Activated CD8-positive, alpha-beta memory T cell treated with anti-CD3 and anti-CD28 coated beads for 24 hours (primary cell): Measurements from ENCODE around the gene SUGCT.

Experiments used
- DNase-seq: peaks from one replicate; pipeline ENCODE4 v3.0.0-alpha.2; 2020

The SUGCT gene

GRCh38 chr7:40701836-40702551 lies 567.2 kb downstream of the SUGCT start:
- no peak for DNase-seq

- no peak for DNase-seq
These were observed 569.4 kb downstream of the SUGCT start for GRCh38 chr7:40704172-40704571.

- DNase-seq: no peak
These were observed 572.0 kb downstream of the SUGCT start for GRCh38 chr7:40706829-40707228.

GRCh38 chr7:40709062-40709964 lies 574.5 kb downstream of the SUGCT start:
- DNase-seq: no peak

GRCh38 chr7:40711706-40712105 lies 576.9 kb downstream of the SUGCT start:
- DNase-seq: no peak

GRCh38 chr7:40714363-40715052 lies 579.7 kb downstream of the SUGCT start:
- no peak for DNase-seq

- no peak for DNase-seq
These were observed 580.2 kb downstream of the SUGCT start for GRCh38 chr7:40715053-40715430.

GRCh38 chr7:40716052-40716451 lies 581.2 kb downstream of the SUGCT start:
- DNase-seq: no peak

- no peak for DNase-seq
These were observed 582.4 kb downstream of the SUGCT start for GRCh38 chr7:40717242-40717641.

GRCh38 chr7:40720416-40720815 lies 585.6 kb downstream of the SUGCT start:
- no peak for DNase-seq

- DNase-seq: no peak
These were observed 586.6 kb downstream of the SUGCT start for GRCh38 chr7:40721342-40721949.

GRCh38 chr7:40722242-40722641 lies 587.4 kb downstream of the SUGCT start:
- no peak for DNase-seq

GRCh38 chr7:40723829-40724228 lies 589.0 kb downstream of the SUGCT start:
- no peak for DNase-seq

- DNase-seq: no peak
These were observed 591.8 kb downstream of the SUGCT start for GRCh38 chr7:40726559-40726958.

- no peak for DNase-seq
These were observed 598.3 kb downstream of the SUGCT start for GRCh38 chr7:40733114-40733513.

- DNase-seq: no peak
These were observed 598.8 kb downstream of the SUGCT start for GRCh38 chr7:40733578-40733977.

GRCh38 chr7:40739257-40739656 lies 604.5 kb downstream of the SUGCT start:
- DNase-seq: no peak

- no peak for DNase-seq
These were observed 607.5 kb downstream of the SUGCT start for GRCh38 chr7:40742270-40742669.

GRCh38 chr7:40746841-40747556 lies 612.2 kb downstream of the SUGCT start:
- DNase-seq: no peak

GRCh38 chr7:40747856-40748255 lies 613.1 kb downstream of the SUGCT start:
- DNase-seq: no peak

- no peak for DNase-seq
These were observed 615.1 kb downstream of the SUGCT start for GRCh38 chr7:40749877-40750276.

- no peak for DNase-seq
These were observed 618.6 kb downstream of the SUGCT start for GRCh38 chr7:40753455-40753854.

GRCh38 chr7:40755438-40755837 lies 620.6 kb downstream of the SUGCT start:
- no peak for DNase-seq
